ENCODE data around the gene OR7G1.

- no peak for TF ChIP-seq CTCF (conservative IDR thresholded peaks at IDR 0.05; ENCODE audit: low read depth, low read length)
- TF ChIP-seq POLR2A (IDR thresholded peaks at IDR 0.05; ENCODE audit: low read depth, low read length), result no peak
- TF ChIP-seq CEBPB (IDR thresholded peaks at IDR 0.05; ENCODE audit: low read depth, low read length), result no peak
- TF ChIP-seq RCOR1 (IDR thresholded peaks at IDR 0.05; ENCODE audit: insufficient replicate concordance, low read length), result no peak
- no peak for TF ChIP-seq ELK1 (IDR thresholded peaks at IDR 0.05; ENCODE audit: borderline replicate concordance, low read depth, low read length)
- no peak for TF ChIP-seq RAD21 (IDR thresholded peaks at IDR 0.05; ENCODE audit: low read length)
- TF ChIP-seq BHLHE40 (IDR thresholded peaks at IDR 0.05; ENCODE audit: low read depth, low read length), result no peak
- TF ChIP-seq MAFK (IDR thresholded peaks at IDR 0.05; ENCODE audit: low read depth, low read length), result no peak
- TF ChIP-seq MAZ (IDR thresholded peaks at IDR 0.05; ENCODE audit: borderline replicate concordance, low read depth, low read length), result no peak
- TF ChIP-seq RFX5 (IDR thresholded peaks at IDR 0.05; ENCODE audit: low read depth, low read length), result no peak
- TF ChIP-seq USF2 (IDR thresholded peaks at IDR 0.05; ENCODE audit: low read depth, low read length), result no peak
- TF ChIP-seq FOS (IDR thresholded peaks at IDR 0.05; ENCODE audit: low read depth, low read length), result no peak
- TF ChIP-seq CHD1 (IDR thresholded peaks at IDR 0.05; ENCODE audit: low read depth, low read length), result no peak
- no peak for TF ChIP-seq NFE2L2 (IDR thresholded peaks at IDR 0.05; ENCODE audit: low read depth, low read length)
Measured at GRCh38 chr19:9151367-9151766, 35.8 kb upstream of the OR7G1 start.
